Measurements from ENCODE around the gene YBX1. TPM values are rescaled to one million over a fixed set of nuclear protein-coding genes. Genes with fewer than 3 reads are reported as not detected.

The YBX1 gene
- total and polyA plus RNA-seq, 2 of the 13 experiments (the other 11 are each of a cell fraction or from before 2014, with no cell fraction given) = 339 to 628 TPM

DNA sequence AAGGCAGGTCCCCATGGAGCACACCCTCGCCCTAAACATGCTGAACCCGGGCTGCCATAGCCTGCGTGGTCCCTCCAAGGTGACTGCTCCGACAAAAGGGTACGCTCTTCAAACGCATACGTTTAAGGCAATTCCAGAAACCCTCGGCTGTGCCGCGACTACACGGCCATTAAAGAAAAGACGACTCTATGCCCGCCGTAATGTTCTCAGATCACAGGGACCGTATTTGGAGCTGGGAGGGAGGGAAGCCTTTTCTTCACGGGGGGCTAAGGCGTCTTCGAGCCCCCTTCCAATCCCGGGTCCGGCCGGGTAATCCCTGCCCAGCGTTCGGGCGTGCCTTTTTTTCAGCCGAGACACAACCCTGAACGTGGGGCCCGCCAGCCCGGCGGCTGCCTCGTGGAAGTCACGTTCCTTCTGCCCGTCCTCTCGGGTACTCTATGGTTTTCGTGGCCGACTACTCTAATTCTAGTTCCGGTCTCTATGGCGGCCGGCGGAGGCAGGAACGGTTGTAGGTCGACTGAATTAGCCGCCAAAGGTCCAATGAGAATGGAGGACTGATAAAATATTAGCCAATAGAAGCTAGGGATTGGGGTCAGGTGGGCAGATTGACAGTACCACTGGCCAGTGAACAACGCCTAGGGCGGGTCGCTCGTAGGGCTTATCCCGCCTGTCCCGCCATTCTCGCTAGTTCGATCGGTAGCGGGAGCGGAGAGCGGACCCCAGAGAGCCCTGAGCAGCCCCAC lies at the start of gene YBX1 (continued):
- TF ChIP-seq CHD2 (IDR thresholded peaks at IDR 0.05; ENCODE audit: low read depth, low read length) = peak; percentile 64; the same call in 1 of the 2 replicates
- TF ChIP-seq NONO (IDR thresholded peaks at IDR 0.05) = no peak
- TF ChIP-seq NONO (CRISPR knock-in tag; conservative IDR thresholded peaks at IDR 0.05) = no peak; the same call in 1 of the 2 replicates
- no peak for TF ChIP-seq SRSF4 (IDR thresholded peaks at IDR 0.05; ENCODE audit: low read depth, low read length, poor library complexity, severe bottlenecking)
- no peak for TF ChIP-seq ZBTB21 (CRISPR knock-in tag; IDR thresholded peaks at IDR 0.05)
- 0 out of 2 replicates have a peak, but pooled peaks have one; percentile 14 for TF ChIP-seq NCOA2 (CRISPR knock-in tag; IDR thresholded peaks at IDR 0.05)
- TF ChIP-seq, protein P1, sequence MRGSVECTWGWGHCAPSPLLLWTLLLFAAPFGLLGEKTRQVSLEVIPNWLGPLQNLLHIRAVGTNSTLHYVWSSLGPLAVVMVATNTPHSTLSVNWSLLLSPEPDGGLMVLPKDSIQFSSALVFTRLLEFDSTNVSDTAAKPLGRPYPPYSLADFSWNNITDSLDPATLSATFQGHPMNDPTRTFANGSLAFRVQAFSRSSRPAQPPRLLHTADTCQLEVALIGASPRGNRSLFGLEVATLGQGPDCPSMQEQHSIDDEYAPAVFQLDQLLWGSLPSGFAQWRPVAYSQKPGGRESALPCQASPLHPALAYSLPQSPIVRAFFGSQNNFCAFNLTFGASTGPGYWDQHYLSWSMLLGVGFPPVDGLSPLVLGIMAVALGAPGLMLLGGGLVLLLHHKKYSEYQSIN (CRISPR knock-in tag; IDR thresholded peaks at IDR 0.05; ENCODE audit: borderline replicate concordance) = no peak
- TF ChIP-seq, protein P2, sequence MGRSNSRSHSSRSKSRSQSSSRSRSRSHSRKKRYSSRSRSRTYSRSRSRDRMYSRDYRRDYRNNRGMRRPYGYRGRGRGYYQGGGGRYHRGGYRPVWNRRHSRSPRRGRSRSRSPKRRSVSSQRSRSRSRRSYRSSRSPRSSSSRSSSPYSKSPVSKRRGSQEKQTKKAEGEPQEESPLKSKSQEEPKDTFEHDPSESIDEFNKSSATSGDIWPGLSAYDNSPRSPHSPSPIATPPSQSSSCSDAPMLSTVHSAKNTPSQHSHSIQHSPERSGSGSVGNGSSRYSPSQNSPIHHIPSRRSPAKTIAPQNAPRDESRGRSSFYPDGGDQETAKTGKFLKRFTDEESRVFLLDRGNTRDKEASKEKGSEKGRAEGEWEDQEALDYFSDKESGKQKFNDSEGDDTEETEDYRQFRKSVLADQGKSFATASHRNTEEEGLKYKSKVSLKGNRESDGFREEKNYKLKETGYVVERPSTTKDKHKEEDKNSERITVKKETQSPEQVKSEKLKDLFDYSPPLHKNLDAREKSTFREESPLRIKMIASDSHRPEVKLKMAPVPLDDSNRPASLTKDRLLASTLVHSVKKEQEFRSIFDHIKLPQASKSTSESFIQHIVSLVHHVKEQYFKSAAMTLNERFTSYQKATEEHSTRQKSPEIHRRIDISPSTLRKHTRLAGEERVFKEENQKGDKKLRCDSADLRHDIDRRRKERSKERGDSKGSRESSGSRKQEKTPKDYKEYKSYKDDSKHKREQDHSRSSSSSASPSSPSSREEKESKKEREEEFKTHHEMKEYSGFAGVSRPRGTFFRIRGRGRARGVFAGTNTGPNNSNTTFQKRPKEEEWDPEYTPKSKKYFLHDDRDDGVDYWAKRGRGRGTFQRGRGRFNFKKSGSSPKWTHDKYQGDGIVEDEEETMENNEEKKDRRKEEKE (IDR thresholded peaks at IDR 0.05) = no peak
- TF ChIP-seq ZNF772 (CRISPR knock-in tag; IDR thresholded peaks at IDR 0.05) = no peak
- TF ChIP-seq PHF21A (CRISPR knock-in tag; IDR thresholded peaks at IDR 0.05) = peak; percentile 58
- TF ChIP-seq, protein P3, sequence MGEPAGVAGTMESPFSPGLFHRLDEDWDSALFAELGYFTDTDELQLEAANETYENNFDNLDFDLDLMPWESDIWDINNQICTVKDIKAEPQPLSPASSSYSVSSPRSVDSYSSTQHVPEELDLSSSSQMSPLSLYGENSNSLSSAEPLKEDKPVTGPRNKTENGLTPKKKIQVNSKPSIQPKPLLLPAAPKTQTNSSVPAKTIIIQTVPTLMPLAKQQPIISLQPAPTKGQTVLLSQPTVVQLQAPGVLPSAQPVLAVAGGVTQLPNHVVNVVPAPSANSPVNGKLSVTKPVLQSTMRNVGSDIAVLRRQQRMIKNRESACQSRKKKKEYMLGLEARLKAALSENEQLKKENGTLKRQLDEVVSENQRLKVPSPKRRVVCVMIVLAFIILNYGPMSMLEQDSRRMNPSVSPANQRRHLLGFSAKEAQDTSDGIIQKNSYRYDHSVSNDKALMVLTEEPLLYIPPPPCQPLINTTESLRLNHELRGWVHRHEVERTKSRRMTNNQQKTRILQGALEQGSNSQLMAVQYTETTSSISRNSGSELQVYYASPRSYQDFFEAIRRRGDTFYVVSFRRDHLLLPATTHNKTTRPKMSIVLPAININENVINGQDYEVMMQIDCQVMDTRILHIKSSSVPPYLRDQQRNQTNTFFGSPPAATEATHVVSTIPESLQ (CRISPR knock-in tag; conservative IDR thresholded peaks at IDR 0.05) = no peak
- TF ChIP-seq, protein P4, sequence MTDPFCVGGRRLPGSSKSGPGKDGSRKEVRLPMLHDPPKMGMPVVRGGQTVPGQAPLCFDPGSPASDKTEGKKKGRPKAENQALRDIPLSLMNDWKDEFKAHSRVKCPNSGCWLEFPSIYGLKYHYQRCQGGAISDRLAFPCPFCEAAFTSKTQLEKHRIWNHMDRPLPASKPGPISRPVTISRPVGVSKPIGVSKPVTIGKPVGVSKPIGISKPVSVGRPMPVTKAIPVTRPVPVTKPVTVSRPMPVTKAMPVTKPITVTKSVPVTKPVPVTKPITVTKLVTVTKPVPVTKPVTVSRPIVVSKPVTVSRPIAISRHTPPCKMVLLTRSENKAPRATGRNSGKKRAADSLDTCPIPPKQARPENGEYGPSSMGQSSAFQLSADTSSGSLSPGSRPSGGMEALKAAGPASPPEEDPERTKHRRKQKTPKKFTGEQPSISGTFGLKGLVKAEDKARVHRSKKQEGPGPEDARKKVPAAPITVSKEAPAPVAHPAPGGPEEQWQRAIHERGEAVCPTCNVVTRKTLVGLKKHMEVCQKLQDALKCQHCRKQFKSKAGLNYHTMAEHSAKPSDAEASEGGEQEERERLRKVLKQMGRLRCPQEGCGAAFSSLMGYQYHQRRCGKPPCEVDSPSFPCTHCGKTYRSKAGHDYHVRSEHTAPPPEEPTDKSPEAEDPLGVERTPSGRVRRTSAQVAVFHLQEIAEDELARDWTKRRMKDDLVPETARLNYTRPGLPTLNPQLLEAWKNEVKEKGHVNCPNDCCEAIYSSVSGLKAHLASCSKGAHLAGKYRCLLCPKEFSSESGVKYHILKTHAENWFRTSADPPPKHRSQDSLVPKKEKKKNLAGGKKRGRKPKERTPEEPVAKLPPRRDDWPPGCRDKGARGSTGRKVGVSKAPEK (CRISPR knock-in tag; IDR thresholded peaks at IDR 0.05; ENCODE audit: borderline replicate concordance) = no peak
- TF ChIP-seq, protein P5, sequence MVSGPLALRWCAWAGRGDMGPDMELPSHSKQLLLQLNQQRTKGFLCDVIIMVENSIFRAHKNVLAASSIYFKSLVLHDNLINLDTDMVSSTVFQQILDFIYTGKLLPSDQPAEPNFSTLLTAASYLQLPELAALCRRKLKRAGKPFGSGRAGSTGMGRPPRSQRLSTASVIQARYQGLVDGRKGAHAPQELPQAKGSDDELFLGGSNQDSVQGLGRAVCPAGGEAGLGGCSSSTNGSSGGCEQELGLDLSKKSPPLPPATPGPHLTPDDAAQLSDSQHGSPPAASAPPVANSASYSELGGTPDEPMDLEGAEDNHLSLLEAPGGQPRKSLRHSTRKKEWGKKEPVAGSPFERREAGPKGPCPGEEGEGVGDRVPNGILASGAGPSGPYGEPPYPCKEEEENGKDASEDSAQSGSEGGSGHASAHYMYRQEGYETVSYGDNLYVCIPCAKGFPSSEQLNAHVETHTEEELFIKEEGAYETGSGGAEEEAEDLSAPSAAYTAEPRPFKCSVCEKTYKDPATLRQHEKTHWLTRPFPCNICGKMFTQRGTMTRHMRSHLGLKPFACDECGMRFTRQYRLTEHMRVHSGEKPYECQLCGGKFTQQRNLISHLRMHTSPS (CRISPR knock-in tag; IDR thresholded peaks at IDR 0.05; ENCODE audit: low read depth) = no peak; the same call in 1 of the 2 replicates
- TF ChIP-seq ZFP90 (CRISPR knock-in tag; IDR thresholded peaks at IDR 0.05; ENCODE audit: borderline replicate concordance) = no peak
- no peak for TF ChIP-seq NFE2L1 (CRISPR knock-in tag; IDR thresholded peaks at IDR 0.05; ENCODE audit: borderline replicate concordance)
- TF ChIP-seq KDM1A (CRISPR knock-in tag; IDR thresholded peaks at IDR 0.05) = no peak
- TF ChIP-seq BORCS8-MEF2B (CRISPR knock-in tag; IDR thresholded peaks at IDR 0.05) = peak; percentile 68; the same call in 1 of the 2 replicates
- TF ChIP-seq ZNF746 (CRISPR knock-in tag; IDR thresholded peaks at IDR 0.05) = no peak
- TF ChIP-seq ZNF879 (CRISPR knock-in tag; IDR thresholded peaks at IDR 0.05) = peak; percentile 19; the same call in 1 of the 2 replicates

Data from HepG2 (cell line).